Endothelial cell of umbilical vein (primary cell): Measurements from ENCODE around the gene RARRES1.

ENCODE experiments used
- EZH2 ChIP-seq: IDR thresholded peaks from 2 replicates; pipeline ENCODE4 v1.6.1; 2012; ENCODE audit warnings: borderline replicate concordance, low read depth, mild to moderate bottlenecking, moderate library complexity, low read length, inconsistent platforms; ENCODE audit not compliant: severe bottlenecking
- FOS ChIP-seq: IDR thresholded peaks from 2 replicates; pipeline ENCODE4 v1.6.1; 2011; ENCODE audit warnings: mild to moderate bottlenecking, low read length, moderate library complexity, borderline replicate concordance; ENCODE audit not compliant: insufficient read depth
- JUN ChIP-seq: IDR thresholded peaks from 2 replicates; pipeline ENCODE4 v1.6.1; 2011; ENCODE audit warnings: borderline replicate concordance, low read depth; ENCODE audit not compliant: insufficient read length, insufficient read depth
- MYC ChIP-seq: IDR thresholded peaks from one replicate; pipeline ENCODE4 v1.6.1; 2011; ENCODE audit warnings: mild to moderate bottlenecking, low read depth, low read length
- POLR2A ChIP-seq: IDR thresholded peaks from 2 replicates; pipeline ENCODE4 v1.6.1; 2012; ENCODE audit warnings: low read depth, mild to moderate bottlenecking, control low read depth, low read length
- POLR2AphosphoS5 ChIP-seq: IDR thresholded peaks from 2 replicates; pipeline ENCODE4 v1.6.1; 2012; ENCODE audit warnings: low read depth, mild to moderate bottlenecking, control low read depth, low read length, moderate library complexity; ENCODE audit not compliant: insufficient read depth
- TF ChIP-seq, protein P1 (sequence below), 2 donors: IDR thresholded peaks; 1 replicate in 1 of 2; 2 replicates in 1 of 2; pipeline ENCODE4 v1.5.1; 2011; ENCODE audit warnings: low read length in 2 of 2, mild to moderate bottlenecking in 2 of 2, moderate library complexity in 2 of 2, control low read depth in 1 of 2, inconsistent platforms in 1 of 2, low read depth in 1 of 2; ENCODE audit not compliant: insufficient read depth in 1 of 2; ENCODE audit errors: extremely low read depth in 1 of 2

- TF ChIP-seq POLR2A (no peak), EZH2 (no peak), JUN (no peak), MYC (no peak), FOS (no peak), POLR2AphosphoS5 (no peak)
- TF ChIP-seq, protein P1, sequence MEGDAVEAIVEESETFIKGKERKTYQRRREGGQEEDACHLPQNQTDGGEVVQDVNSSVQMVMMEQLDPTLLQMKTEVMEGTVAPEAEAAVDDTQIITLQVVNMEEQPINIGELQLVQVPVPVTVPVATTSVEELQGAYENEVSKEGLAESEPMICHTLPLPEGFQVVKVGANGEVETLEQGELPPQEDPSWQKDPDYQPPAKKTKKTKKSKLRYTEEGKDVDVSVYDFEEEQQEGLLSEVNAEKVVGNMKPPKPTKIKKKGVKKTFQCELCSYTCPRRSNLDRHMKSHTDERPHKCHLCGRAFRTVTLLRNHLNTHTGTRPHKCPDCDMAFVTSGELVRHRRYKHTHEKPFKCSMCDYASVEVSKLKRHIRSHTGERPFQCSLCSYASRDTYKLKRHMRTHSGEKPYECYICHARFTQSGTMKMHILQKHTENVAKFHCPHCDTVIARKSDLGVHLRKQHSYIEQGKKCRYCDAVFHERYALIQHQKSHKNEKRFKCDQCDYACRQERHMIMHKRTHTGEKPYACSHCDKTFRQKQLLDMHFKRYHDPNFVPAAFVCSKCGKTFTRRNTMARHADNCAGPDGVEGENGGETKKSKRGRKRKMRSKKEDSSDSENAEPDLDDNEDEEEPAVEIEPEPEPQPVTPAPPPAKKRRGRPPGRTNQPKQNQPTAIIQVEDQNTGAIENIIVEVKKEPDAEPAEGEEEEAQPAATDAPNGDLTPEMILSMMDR (IDR thresholded peaks at IDR 0.05; ENCODE audit: extremely low read depth in 1 of 2, insufficient read depth in 1 of 2, low read depth in 1 of 2, low read length in 2 of 2) = no peak
Observed at GRCh38 chr3:158663246-158663645, 69.0 kb downstream of the RARRES1 start.
